ENCODE results near the gene RALBP1.

DNA sequence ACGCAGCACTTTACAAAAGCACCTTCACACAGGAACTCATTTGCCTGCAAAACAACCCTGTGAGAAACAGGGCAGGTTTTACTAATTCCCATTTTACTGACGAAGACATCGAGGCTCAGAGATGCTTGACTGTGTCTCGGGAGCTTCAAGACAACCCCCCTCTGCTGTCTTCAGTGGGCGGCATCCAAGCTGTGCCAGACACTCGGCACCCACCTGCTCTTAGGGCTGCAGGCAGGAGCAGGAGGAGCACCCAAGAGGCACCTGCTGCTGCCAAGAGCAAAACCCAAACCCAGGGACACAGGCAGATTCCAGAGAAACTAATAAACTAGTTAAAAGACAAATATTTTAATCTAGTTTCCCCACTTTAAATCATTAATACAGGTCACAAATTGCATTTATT lies 71.2 kb downstream of the RALBP1 start:
- TF ChIP-seq, protein P1, sequence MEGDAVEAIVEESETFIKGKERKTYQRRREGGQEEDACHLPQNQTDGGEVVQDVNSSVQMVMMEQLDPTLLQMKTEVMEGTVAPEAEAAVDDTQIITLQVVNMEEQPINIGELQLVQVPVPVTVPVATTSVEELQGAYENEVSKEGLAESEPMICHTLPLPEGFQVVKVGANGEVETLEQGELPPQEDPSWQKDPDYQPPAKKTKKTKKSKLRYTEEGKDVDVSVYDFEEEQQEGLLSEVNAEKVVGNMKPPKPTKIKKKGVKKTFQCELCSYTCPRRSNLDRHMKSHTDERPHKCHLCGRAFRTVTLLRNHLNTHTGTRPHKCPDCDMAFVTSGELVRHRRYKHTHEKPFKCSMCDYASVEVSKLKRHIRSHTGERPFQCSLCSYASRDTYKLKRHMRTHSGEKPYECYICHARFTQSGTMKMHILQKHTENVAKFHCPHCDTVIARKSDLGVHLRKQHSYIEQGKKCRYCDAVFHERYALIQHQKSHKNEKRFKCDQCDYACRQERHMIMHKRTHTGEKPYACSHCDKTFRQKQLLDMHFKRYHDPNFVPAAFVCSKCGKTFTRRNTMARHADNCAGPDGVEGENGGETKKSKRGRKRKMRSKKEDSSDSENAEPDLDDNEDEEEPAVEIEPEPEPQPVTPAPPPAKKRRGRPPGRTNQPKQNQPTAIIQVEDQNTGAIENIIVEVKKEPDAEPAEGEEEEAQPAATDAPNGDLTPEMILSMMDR (IDR thresholded peaks at IDR 0.05): no peak
- no peak for TF ChIP-seq POLR2A (IDR thresholded peaks at IDR 0.05)

Data from Peyer's patch (tissue), 4 donors.